ENCODE data around the gene NFATC3.
A peak's percentile ranks its signal among the peaks of the same experiment; 100 is the strongest.

NFATC3 gene

DNA sequence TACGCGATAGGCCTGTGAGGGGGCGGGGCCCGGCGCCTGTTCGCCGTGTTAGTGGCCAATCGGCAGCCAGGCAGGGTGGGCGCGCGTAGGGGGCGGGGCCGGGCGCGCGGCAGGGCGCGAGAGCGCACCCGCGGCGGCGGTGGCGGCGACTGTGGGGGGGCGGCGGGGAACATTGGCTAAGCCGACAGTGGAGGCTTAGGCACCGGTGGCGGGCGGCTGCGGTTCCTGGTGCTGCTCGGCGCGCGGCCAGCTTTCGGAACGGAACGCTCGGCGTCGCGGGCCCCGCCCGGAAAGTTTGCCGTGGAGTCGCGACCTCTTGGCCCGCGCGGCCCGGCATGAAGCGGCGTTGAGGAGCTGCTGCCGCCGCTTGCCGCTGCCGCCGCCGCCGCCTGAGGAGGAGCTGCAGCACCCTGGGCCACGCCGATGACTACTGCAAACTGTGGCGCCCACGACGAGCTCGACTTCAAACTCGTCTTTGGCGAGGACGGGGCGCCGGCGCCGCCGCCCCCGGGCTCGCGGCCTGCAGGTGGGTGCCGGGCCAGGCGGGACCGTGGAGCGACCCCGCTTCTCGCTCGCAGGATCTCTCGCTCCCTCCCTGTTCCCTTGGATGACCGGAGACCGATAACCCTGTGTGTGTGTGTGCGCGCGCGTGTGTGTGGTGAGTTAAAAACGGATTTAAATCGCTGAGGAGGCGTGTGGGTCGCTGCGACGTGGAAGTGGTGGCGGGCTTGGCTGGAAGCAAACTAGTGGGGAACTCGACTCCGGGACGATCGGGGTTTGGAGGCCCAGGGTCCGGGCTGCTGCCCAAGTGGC is at the start of gene NFATC3:
NFATC3 (plus strand) TSS at position 112 of the 813 bp plus-strand sequence; CDS start at position 424, 312 bp downstream.
- peak; percentile 97 to 98 for DNase-seq (ENCODE audit: low read depth in 2 of 2)

DNA sequence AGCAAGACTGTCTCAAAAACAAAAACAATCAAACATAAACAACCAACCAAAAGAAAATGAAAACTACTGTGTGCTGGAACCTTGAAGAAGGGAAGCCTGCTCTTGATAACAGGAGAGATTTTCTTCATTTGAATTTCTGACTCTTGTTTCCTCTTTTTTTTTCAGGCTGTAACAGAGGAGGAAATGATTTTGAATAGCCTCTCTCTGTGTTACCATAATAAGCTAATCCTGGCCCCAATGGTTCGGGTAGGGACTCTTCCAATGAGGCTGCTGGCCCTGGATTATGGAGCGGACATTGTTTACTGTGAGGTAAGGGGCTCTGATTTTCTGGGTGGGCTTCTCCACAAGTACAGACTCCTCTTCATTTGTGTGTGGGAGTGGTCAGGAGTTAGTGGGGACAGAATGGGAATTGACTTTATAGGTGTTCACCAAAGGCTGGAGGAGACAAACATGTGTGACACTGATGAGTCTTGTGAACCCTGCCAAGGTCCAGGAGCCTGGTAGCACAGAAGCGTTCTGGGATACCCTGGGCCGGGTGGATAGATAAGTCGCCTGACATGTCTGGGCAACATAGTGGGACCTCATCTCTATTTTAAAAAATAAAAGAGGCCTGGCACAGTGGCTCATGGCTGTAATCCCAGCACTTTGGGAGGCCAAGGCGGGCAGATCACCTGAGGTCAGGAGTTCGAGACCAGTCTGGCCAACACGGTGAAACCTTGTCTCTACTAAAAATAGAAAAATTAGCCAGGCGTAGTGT is 47.2 kb upstream of the NFATC3 start:
- DNase-seq (ENCODE audit: low read depth in 2 of 2), result no peak

DNA sequence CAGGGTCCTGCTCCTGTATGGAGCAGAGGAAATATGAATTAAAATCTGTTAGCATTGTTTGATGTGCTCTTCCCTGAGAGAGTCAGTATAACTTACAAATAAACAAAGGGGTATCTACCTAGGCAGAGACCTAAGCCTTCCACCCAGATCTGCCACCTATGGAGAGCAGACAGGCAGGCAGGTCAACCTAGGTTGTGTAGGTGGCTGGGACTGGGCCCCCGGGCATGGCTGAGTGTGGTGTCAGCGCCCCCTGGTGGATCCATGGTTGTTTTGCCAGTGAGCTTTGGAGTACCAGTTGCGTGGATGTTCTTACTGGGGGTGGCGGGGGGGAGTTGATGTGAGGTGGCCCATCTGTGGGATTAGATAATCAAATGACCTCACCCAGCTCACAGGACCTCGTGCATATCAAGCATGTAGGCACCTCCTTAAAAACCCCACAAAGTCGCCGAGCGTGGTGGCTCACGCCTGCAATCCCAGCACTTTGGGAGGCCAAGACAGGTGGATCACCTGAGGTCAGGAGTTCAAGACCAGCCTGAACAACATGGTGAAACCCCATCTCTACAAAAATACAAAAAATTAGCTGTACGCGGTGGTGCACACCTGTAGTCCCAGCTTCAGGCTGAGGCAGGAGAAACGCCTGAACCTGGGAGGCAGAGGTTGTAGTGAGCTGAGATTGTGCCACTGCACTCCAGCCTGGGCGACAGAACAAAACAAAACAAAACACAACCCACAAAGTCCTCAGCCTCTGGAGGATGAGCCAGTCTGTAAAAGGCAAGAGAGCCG is 44.5 kb upstream of the NFATC3 start:
- DNase-seq (ENCODE audit: low read depth in 2 of 2), result peak; percentile 83 to 84

DNA sequence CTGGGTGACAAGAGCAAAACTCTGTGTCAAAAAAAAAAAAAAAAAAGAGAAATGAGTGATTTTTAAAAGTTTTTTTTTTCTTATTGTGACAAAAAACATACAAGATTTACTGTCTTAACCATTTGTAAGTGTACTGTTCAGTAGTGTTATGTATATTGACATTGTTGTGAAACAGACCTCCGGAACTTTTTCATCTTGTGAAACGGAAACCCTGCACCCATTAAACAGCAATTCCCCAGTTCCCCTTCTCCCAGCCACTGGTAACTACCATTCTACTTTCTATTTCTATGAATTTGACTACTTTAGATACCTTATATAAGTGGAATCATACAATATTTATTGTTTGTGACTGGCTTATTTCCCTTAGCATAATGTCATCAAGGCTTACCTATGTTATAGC is 43.4 kb upstream of the NFATC3 start:
- no peak for DNase-seq (ENCODE audit: low read depth in 2 of 2)

DNA sequence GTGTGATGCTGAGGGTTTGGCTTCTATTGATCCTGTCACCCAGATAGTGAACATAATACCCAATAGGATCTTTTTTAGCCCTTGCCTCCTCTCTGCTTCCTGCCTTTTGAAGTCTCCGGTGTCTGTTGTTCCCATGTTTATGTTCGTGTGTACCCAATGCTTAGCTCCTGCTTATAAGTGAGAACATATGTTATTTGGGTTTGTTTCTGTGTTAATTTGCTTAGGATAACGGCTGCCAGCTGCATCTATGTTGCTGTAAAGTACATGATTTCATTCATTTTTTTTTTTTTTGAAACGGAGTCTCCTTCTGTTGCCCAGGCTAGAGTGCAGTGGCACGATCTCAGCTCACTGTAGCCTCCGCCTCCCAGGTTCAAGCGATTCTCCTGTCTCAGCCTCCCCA is 39.1 kb upstream of the NFATC3 start:
- no peak for DNase-seq (ENCODE audit: low read depth in 2 of 2)

DNA sequence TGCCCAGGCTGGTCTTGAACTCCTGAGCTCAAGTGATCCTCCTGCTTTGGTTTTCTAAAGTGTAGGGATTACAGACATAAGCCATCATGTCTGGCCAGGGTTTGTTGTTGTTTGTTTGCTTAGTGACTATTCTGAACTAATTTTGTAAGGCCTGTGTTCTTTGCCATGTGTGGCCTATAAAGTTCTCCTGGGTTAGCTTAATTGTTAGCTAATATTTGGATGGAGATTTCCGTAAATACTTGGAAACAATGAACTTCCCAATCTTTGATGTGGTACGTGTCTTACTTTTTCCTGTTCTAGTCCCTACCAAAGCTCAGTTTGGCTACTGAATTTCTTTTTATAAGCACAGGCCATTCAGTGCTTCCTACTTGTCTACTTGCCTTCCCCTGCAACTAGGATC is 37.2 kb upstream of the NFATC3 start:
- no peak for DNase-seq (ENCODE audit: low read depth in 2 of 2)

DNA sequence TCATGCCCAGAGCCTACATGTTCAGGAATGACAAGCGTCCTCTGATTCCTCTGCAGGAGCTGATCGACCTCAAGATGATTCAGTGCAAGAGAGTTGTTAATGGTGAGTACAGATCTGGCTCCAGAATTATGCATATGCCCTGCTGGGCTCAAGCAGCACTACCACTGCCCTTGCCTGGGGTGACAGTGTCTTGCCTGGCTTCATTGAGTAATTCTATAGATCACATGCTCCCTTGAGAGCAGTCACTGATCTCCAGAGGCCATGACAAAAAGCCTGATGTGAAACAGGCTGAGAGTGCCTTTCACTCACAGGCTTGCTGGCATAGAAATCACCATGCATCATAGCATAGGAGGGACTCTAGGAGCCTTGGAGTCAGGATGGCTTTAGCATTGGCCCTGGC is 35.7 kb upstream of the NFATC3 start:
- no peak for DNase-seq (ENCODE audit: low read depth in 2 of 2)

DNA sequence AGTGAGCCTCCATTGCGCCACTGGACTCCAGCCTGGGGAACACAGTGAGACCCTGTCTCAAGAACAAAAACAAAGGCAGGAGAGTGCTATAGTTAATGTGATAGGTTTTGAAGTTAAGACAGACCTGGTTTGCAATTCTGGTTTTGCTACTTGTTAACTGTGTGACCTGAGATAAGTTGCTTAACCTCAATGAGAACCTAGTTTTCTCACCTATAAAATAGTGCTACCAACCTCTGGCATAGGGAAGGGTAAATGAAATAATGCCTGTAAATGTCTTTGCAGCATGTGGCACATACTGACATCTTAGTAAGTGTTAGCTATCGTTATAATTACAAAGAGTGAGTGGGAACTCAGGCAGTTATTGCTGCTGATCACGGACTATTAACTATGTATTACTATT is 29.8 kb upstream of the NFATC3 start:
- DNase-seq (ENCODE audit: low read depth in 2 of 2), result no peak

DNA sequence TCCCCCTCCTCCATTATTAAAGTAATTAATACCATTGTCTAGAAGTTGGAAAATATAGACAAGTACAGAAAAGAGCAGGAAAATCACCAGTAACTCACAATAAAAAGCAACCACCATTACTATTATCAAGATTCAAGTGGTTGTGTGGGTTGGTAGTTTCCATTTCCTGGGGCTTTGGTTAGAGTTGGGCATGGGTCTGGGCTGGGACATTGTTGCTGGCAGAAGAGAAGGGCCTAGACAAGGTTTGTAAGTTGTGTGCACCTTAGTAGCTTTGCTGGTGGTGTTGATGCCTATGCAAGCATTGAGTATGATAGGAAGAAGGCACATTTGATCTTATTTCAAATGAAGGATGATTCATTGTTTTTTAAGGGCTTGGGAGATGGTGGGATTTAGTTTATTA is 25.4 kb upstream of the NFATC3 start:
- no peak for DNase-seq (ENCODE audit: low read depth in 2 of 2)

DNA sequence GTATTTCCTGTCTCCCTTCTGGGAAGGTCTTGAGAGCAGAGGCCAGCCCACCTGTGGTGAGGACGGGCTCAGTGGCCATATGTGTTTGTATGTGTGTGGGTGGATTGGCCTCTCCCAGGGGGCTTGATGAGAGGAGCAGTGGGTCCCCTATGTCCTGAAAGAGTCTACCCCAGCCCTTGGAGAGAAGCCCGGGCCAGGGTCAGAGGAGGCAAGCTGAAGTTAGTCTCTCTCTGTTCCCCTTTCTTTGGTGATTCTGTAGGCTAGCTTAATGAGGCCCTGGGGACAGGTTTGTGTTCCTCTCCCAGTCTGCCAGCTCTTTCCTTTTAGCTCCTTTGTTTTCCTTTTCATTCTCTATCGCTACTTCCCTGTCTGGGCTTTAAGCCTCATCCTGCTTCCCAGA is 23.8 kb upstream of the NFATC3 start:
- DNase-seq (ENCODE audit: low read depth in 2 of 2), result no peak

DNA sequence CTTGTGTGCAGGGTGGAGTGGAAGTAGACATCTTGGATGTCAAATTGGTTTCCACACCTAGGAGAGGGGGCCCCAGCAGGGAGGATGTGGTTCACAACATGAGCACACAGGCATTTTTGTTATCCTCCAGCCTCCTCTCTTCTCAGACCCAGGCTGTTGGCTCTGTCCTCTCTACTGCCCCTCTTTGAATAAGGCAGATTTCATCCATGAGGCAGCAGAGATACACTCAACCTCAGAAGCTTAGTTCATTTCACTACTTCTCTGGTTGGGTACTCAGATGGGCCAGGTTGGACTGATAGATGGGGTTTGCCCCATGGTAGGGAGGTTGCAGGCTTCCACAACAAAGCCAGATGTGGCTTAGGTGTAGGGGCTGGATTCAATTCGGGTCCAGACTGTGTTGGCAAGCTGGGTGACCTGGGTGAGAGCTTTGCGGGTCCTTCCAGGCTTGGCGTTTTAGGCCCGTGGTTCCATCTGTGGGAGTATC is 22.2 kb upstream of the NFATC3 start:
- no peak for DNase-seq (ENCODE audit: low read depth in 2 of 2)

DNA sequence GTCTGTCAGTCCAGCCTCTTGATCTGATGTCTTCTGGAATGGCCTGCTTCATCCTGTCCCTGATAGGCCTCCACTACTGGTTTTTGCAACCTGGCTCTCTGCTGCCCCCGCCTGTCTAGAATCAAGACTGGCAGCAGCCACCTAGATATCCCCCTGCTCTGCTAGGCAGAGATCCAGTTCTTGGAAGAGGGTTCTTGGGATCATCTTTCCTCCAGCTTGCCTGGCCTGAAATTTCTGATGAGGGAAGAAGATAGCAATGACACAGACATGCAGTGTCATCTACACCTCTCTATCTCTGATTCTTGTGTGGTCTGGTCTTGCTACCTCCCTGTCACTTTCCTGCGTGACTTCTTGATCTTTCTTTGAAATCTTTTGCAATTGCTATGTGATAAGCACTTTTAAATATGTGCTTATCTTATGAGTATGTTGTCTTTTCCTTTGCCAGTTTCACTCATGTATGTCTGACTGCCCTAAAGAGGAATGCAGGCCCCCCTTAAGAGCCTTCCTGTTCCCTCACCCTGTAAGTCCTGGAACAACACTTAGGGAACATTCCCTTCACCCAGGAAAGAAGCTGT is 20.3 kb upstream of the NFATC3 start:
- peak; percentile 44 to 53 for DNase-seq (ENCODE audit: low read depth in 2 of 2)

DNA sequence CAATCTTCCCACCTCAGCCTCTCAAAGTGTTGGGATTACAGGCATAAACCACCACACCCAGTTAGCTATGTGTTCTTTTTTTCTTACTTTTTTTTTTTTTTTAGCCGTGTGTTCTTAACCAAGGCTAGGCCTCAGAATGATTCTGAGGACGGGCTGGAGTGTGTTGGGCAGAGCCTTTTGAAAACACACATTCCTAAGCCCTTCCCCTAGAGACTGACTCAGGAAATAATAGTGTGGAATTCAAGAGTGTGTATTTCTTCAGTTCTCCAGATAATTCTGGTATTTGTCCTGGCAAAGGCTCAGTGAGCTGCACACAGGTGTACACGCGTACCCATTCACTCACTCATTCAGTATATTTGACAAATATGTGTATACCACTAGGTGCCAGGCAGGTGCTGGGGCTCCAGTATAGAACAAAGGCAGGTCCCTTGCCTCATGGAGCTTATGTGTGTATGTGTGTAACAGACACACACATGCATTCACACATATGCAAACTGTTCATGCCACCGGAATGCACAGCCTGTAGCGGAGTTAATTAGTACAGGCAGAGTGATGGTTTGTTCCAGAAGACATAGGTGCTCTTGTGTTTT is 19.4 kb upstream of the NFATC3 start:
- DNase-seq (ENCODE audit: low read depth in 2 of 2), result no peak

DNA sequence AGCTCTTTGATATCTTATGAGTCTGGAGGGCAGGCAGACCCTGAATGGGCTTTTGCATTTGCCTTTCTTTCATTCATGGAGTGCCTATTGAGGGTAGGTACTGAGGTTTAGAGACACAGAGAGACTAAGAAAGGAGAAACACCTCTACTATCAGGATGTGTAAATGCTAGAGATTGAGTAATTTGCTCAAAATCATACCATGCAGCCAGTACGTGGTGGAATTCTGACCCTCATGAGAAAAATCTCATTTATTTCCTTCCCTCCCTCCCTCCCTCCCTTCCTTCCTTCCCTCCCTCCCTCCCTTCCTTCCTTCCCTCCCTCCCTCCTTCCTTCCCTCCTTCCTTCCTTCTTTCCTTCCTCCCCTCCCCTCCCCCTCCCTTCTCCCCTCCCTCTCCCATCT is 18.4 kb upstream of the NFATC3 start:
- DNase-seq (ENCODE audit: low read depth in 2 of 2), result no peak

DNA sequence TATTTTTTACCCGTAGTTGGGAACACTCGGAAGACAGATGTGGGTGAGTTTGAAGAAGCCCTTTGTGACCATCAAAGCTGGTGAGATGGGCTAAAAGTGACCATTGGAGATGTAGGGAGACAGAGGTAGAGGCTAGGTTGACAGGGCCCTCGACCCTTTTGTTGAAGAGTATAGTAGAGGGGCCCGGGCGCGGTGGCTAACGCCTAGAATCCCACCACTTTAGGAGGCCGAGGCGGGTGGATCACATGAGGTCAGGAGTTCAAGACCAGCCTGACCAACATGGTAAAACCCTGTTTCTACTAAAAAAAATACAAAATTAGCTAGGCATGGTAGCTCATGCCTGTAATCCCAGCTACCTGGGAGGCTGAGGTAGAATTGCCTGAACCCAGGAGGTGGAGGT is 16.2 kb upstream of the NFATC3 start:
- DNase-seq (ENCODE audit: low read depth in 2 of 2), result no peak

DNA sequence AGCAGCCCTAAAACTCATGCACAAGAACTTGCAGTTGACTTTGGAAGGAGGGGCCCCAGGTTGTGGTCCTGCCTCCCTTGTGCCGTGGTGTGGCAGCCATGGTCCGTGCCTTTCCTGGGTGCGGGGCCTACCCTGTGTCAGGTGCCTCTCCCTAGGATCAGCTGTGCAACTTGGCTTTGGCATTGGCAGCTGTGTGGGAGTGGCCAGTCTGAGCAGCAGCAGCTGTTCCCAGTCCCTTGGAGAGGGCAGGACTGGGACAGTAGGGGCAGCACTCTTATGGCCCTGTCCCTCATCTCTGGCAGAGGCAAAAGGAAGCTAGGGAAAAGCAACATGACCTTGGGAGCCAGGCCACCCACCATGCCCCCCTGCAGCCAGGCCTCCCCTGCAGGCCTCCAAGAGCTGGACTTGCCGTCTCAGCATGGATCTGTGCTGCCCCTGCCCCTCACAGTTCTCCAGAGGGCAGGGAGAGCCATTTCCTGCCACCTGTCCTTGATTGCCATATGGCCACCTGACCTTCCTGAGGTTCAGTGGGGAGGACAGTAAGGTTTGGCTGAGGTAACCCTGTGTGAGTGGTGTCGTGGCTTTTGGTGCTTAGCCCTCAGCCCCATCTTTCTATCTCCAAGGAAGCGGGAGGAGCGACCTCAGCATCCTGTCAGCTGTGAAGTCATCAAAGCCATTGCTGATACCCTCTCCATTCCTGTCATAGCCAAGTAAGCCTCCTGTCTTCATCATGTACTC is 15.5 kb upstream of the NFATC3 start:
- no peak for DNase-seq (ENCODE audit: low read depth in 2 of 2)

DNA sequence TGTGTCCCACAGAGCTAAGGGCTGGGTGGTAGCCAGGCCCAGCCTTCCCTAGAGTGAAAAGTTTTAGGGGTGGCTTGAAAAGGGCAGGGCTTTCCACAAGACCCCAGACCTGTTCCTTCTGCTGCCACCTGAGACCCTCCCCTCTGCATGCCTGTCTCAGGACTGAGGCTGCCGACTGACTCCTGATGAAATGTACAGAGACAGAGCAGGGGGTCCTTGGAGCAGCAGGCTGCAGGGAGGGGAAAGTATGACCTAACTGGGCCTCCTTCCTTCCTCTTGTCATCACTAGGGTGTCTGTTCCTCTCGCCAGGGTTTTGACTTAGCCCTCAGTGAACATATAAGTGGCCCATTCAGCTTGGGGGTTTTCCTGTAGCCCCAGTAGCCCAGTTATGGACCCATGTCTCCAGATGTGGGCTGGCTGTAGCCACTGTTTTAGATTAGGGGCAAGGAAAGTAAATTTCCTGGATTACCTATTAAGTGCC is 14.9 kb upstream of the NFATC3 start:
- no peak for DNase-seq (ENCODE audit: low read depth in 2 of 2)

DNA sequence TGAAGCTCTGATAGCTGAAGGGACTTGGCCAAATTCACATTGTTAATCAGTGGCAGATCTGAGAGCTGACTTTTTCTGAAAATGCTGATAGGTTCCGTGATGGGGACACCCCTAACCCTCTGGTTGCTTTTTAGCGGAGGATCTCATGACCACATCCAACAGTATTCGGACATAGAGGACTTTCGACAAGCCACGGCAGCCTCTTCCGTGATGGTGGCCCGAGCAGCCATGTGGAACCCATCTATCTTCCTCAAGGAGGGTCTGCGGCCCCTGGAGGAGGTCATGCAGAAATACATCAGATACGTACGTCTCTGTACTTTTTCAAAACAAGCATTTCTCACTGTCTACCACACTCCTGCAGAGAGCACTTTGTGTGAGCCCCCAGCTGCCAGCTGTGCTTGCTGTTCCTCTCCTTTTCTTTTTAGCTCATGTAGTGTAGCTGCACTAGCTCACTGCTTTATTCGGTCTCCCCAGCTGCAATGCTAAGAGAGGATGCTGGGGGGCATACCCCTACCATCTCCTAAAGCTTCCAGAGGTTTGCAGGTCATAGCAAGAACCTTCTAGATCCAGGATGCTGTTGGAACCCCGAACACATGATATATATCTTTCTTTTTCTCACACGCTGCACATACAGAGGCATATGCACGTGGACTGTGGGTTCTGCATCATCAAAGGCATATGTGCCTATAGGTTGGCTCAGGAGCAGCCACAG is 14.2 kb upstream of the NFATC3 start:
- DNase-seq (ENCODE audit: low read depth in 2 of 2), result no peak

DNA sequence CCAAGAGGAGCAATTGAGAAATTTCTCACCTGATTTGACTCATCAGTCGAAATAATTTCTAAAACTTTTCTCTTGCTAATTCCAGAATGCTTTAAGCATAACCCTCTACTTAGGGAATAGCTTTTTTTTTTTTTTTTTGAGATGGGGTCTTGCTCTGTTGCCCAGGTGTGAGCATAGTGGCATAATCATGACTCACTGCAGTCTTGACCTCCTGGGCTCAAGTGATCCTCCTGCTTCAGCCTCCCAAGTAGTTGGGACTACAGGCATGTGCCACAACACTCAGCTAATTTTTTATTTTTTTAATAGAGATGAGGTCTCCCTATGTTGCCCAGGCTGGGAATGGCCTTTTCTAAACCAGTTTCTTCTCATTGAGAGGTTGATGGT is 13.7 kb upstream of the NFATC3 start:
- DNase-seq (ENCODE audit: low read depth in 2 of 2), result no peak
